Lung (tissue), 12 donors: ENCODE results near the gene MTERF4. TPM values are rescaled to one million over a fixed set of nuclear protein-coding genes. Genes with fewer than 3 reads are reported as not detected.

Experiments used
- ATAC-seq: fragments of 200-7000 bp; cut with Tn5 transposase; one replicate; pipeline ENCODE4 v1.9.1; 2020; ENCODE audit warnings: moderate number of reproducible peaks; ENCODE audit not compliant: insufficient read depth, low FRiP score
- DNase-seq, 3 donors: peaks; one replicate each; pipeline ENCODE4 v3.0.0-alpha.2; 2013 to 2017
- H3K27ac ChIP-seq, 2 donors: one replicate each; pipeline ENCODE4 v1.5.1; 2013; ENCODE audit warnings: mild to moderate bottlenecking in 2 of 2, moderate library complexity in 2 of 2, control low read depth in 1 of 2, inconsistent platforms in 1 of 2, low read depth in 1 of 2, low read length in 1 of 2
- H3K27me3 ChIP-seq, 3 donors: one replicate each; pipeline ENCODE4 v1.5.1; 2013; ENCODE audit warnings: low read length in 2 of 3; ENCODE audit not compliant: control insufficient read depth in 3 of 3, insufficient read depth in 3 of 3
- H3K36me3 ChIP-seq, 4 donors: one replicate each; pipeline ENCODE4 v1.5.1; 2013; ENCODE audit warnings: low read length in 4 of 4, mild to moderate bottlenecking in 1 of 4, moderate library complexity in 1 of 4; ENCODE audit not compliant: control insufficient read depth in 4 of 4, insufficient read depth in 4 of 4
- H3K4me1 ChIP-seq, 5 donors: one replicate each; pipeline ENCODE4 v1.5.1; 2013; ENCODE audit warnings: low read length in 5 of 5, mild to moderate bottlenecking in 2 of 5, moderate library complexity in 1 of 5; ENCODE audit not compliant: control insufficient read depth in 5 of 5, insufficient read depth in 5 of 5
- H3K4me3 ChIP-seq: one replicate; pipeline ENCODE4 v1.5.1; 2013; ENCODE audit warnings: mild to moderate bottlenecking, control low read depth, moderate library complexity
- H3K9ac ChIP-seq, 2 donors: one replicate each; pipeline ENCODE4 v1.5.1; 2013; ENCODE audit warnings: low read length in 2 of 2, control low read depth in 1 of 2; ENCODE audit not compliant: insufficient read depth in 1 of 2
- H3K9me3 ChIP-seq, 4 donors: one replicate each; pipeline ENCODE4 v1.5.1; 2013; ENCODE audit warnings: low read length in 3 of 4, mild to moderate bottlenecking in 1 of 4, moderate library complexity in 1 of 4; ENCODE audit not compliant: control insufficient read depth in 4 of 4, insufficient read depth in 3 of 4
- WGBS, 2 donors: extraction: QIAGEN DNeasy Blood & Tissue Kit; methylation state at CpG; one replicate each; pipeline ENCODE4 v1.1.7; 2013; 5-methylcytosine and 5-hydroxymethylcytosine counted together
- polyA plus RNA-seq, 2 donors: library from polyadenylated mRNA; stranded (reverse); fragments of 200-250 nt; gene quantifications; one replicate each; pipeline ENCODE4 v1.2.1, GENCODE V29; 2013
- total RNA-seq, 2 donors: library from RNA; depleted of rRNA in 1 of 2; stranded (reverse); fragments of >200 nt in 1 of 2; gene quantifications; one replicate each; pipeline ENCODE4 v1.2.1, GENCODE V29; 2014 to 2021
- TF ChIP-seq, protein P1 (sequence below): IDR thresholded peaks from 2 replicates; pipeline ENCODE4 v1.5.1; 2012; ENCODE audit warnings: mild to moderate bottlenecking; ENCODE audit errors: control extremely low read depth, extremely low read depth
- donor health status: control.
- donor health status: control.
- donor health status: Bipolar disorder and iron deficiency.
- donor health status: healthy.
- donor health status: DM: yes; HTN: yes; CAD: no.

The MTERF4 gene
- total and polyA plus RNA-seq, 4 donors, result 23.5 to 50.1 (median 27.5) TPM

DNA sequence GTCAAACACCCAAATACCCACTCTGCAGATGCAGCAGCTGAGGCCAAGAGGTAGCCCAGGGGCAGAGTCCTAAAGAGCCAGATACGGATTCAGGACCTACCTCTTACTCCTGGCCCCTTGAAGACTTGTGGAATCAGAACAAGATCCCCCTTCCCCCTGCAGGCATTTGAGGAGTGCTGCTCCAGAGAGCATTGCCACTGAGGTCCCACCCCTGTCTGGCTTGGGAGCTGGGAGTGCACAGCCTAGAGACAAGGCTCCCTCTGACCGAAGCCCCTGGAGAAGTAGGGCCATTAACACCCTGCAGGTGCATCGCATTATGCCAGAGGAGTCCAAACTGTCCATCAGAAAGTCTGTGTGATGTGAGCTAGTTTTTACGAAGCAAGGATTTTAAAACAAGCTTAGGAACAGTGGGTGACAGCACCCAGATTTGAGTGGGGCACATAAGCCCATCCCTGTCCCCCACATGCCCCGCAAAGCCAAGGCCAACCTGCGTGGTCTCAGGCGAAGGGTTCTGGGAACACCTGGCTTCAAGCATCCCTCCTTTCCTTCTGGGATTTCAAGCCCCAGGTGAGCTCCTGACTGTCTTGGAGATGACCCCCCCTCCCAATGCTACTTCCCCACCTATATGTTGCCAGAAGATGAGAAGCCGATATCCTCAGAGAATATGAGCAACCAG is 48.4 kb downstream of the MTERF4 start:
- no peak overlapping the region for H3K4me3 ChIP-seq
- H3K9ac ChIP-seq, result no peak overlapping the region
- TF ChIP-seq, protein P1, sequence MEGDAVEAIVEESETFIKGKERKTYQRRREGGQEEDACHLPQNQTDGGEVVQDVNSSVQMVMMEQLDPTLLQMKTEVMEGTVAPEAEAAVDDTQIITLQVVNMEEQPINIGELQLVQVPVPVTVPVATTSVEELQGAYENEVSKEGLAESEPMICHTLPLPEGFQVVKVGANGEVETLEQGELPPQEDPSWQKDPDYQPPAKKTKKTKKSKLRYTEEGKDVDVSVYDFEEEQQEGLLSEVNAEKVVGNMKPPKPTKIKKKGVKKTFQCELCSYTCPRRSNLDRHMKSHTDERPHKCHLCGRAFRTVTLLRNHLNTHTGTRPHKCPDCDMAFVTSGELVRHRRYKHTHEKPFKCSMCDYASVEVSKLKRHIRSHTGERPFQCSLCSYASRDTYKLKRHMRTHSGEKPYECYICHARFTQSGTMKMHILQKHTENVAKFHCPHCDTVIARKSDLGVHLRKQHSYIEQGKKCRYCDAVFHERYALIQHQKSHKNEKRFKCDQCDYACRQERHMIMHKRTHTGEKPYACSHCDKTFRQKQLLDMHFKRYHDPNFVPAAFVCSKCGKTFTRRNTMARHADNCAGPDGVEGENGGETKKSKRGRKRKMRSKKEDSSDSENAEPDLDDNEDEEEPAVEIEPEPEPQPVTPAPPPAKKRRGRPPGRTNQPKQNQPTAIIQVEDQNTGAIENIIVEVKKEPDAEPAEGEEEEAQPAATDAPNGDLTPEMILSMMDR, result no peak
- H3K36me3 ChIP-seq, result peaks cover 0 to 42% (median 22%) of the 10 kb centered on the region in 4 donors
- DNase-seq (no peak), ATAC-seq (no peak)
- no peaks in the 10 kb centered on the region for H3K9me3 ChIP-seq
- H3K27ac ChIP-seq, result no peak overlapping the region
- no peaks in the 10 kb centered on the region for H3K4me1 ChIP-seq
- no peaks in the 10 kb centered on the region for H3K27me3 ChIP-seq
- 97 to 98% methylated on average over 8 of the region's 8 CpGs for WGBS, 2 donors

DNA sequence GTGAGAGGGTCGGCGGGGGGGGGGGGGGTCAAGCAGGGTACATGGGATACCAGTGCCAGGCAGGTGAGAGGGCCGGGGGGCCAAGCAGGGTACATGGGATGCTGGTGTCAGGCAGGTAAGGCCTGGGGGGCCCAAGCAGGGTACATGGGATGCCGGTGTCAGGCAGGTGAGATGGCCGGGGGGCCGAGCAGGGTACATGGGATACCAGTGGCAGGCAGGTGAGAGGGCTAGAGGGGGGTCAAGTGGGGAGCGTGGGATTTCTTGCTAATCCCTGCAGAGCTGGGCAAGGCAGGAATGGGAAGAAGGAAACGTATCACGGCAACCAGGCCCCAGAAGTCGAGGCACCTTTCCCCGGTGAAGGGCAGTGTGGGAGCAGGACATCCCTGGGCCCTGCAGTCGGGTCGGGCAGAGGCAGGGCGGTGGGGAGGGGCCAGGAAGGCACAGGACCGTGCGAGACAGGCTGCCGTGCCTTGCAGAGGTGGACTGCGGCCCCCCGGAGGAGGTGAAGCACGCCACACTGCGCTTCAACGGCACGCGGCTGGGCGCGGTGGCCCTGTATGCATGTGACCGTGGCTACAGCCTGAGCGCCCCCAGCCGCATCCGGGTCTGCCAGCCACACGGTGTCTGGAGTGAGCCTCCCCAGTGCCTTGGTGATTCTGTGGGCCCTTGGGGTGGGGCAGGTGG is 49.3 kb downstream of the MTERF4 start:
- Histone ChIP-seq H3K4me3 (no peak overlapping the region), H3K36me3 (peaks cover 0 to 45% (median 26%) of the 10 kb centered on the region in 4 donors), H3K9me3 (no peaks in the 10 kb centered on the region), H3K4me1 (no peaks in the 10 kb centered on the region), H3K9ac (no peak overlapping the region), H3K27me3 (no peaks in the 10 kb centered on the region), H3K27ac (no peak overlapping the region)
- ATAC-seq, result no peak
- TF ChIP-seq, protein P1, result no peak
- WGBS, 2 donors, result 89 to 95% methylated on average over 26 to 31 of the region's 31 CpGs
- DNase-seq, result no peak

DNA sequence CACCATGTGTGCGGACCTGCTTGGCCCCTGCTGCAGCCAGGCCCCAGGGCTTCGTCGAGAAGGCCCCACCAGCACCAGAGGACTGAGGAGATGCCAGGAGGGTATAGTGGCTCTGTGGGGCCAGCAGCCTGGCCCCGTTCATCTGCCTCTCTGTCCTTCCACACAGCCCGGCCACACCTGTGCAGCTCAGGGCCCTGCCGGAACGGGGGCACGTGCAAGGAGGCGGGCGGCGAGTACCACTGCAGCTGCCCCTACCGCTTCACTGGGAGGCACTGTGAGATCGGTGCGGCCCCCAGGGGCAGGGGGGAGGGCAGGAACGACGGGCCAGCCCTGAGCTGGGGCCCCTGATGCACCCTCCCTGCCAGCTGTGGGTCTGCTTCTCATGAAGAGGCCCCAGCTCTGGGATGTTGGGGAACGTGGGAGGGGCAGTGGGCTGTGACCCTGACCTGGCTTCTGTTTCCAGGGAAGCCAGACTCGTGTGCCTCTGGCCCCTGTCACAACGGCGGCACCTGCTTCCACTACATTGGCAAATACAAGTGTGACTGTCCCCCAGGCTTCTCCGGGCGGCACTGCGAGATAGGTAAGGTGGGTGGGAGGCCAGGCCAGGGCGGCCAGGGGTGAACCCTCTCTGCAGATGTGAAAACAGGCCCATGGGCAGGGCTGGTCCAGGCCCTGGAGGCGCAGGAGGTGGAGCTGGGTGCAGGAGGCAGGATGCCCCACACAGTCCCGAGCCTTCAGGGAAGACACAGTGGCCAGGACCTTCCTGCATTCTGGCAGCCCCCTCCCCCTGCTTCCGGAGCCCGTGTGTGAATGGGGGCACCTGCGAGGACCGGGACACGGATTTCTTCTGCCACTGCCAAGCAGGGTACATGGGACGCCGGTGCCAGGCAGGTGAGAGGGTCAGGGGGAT is 50.3 kb downstream of the MTERF4 start:
- H3K9me3 ChIP-seq, result no peaks in the 10 kb centered on the region
- ATAC-seq (no peak), DNase-seq (no peak)

More for the DNA sequence above, 50.3 kb downstream of the MTERF4 start:
- Histone ChIP-seq H3K27me3 (no peaks in the 10 kb centered on the region), H3K4me1 (no peaks in the 10 kb centered on the region), H3K27ac (no peak overlapping the region), H3K4me3 (no peak overlapping the region), H3K9ac (no peak overlapping the region), H3K36me3 (peaks cover 0 to 45% (median 27%) of the 10 kb centered on the region in 4 donors)
- TF ChIP-seq, protein P1, result no peak
- WGBS, 2 donors, result 94 to 96% methylated on average over 31 to 33 of the region's 33 CpGs
